ENCODE results near the gene TYROBP.
"Not testable (repeated sequence)": the region's sequence is repeated elsewhere in the genome, so short reads cannot be mapped to it uniquely, and the experiment has no call there.

The TYROBP gene

DNA sequence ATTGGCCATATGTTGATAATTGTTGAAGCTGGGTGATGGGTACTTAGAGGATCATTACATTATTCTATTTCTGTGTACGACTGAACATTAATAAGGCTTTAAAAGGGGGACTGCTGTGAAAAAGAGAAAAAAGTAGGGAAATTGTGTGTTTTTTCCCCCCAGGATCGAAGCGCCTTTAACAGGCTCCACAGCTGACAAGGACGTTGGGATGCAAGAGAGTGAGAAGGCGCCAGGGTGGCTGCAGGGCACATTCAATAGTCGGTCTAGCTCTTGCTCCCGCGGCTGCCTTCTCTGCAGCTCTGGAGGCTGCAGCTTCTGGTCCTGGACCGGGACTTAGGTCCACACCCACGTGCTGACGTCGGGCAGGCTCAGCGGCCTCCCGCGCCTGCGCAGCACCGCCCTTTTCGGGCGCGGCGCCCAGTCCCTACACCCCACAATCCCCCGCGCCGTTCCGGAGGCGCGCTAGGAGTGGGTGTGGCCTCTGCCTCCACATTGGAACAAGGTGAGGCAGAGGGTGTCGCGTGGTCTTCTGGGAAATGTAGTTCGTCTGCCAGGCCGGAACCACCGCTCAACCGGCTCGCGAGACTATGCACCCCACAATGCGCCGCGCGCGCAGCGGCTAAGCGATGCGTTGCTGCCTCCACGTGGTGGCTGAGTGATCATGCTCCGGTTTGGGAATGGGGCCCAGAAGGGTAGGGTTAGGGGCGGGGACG is 23.2 kb upstream of the TYROBP start:
- peak; percentile 100 for DNase-seq

DNA sequence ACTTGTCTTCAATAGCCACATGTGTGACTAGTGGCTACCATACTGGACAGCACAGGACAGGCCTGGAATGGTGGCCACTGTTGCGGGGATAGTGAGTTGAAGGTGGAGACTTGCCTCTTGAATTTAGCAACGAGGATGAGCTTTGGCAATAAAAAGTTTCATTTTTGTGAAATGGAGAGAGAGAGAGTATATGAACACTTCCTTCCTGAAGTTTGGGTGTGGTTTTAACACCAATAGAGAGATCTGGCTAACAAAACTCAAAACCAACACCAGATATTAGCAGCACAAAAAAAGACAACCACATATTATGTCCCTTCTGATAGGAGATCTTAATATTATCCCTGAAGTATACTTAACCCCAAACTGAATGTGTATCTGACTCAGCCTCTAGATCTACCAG is 21.8 kb upstream of the TYROBP start:
- DNase-seq, result peak; percentile 75

DNA sequence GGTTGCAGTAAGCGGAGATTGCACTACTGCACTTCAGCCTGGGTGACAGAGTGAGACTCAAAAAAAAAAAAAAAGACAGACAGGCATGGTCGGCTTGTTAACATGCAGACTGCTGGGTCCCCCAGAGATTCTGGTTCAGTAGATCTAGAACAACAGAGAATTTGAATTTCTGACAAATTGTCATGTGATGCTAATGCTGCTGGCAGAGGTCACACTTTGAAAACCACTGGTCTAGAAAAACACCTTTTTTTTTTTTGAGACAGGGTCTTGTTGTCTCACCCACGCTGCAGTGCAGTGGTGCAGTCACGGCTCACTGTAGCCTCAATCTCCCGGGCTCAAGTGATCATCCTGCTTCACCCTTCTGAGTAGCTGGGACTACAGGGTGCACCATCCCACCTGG is 20.4 kb upstream of the TYROBP start:
- peak; percentile 29 for DNase-seq

DNA sequence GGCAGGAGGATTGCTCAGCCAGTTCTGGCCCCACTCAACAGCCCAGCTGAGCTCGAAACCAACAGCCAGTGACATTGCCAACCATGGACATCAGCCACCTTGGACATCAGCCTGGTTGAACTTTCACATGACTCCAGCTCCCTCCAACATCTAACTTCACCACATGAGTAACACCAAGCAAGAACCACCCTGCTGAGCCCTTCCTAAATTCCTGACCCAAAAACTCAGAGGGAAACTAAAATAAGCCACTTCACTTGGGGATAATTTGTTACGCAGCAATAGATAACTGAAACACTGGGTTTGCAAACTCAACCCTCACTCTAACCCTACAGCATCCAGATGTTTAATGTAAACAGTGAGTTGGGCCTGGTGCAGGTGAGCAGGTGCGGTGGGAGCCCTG is 17.4 kb upstream of the TYROBP start:
- DNase-seq, result no peak

- DNase-seq, result no peak
Measured at GRCh38 chr19:35921012-35921411, 12.9 kb upstream of the TYROBP start.

DNA sequence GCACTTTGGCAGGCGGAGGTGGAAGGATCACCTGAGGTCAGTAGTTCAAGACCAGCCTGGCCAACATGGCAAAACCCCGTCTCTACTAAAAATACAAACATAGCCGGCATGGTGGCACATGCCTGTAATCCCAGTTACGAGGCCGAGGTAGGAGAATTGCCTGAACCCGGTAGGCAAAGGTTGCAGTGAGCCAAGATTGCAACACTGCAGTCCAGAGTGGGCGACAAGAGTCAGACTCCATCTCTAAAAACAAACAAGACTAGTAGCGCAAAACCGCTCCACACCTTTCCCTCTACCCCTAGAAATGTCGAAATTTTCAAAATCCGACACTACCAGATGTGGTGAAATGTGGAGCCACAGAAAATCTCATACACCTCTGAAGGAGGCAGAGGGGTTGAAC is 11.2 kb upstream of the TYROBP start:
- DNase-seq, result no peak

- DNase-seq, result no peak
Measured at GRCh38 chr19:35915443-35915842, 7.3 kb upstream of the TYROBP start.

- no peak for DNase-seq
Measured at GRCh38 chr19:35913589-35913988, 5.5 kb upstream of the TYROBP start.

DNA sequence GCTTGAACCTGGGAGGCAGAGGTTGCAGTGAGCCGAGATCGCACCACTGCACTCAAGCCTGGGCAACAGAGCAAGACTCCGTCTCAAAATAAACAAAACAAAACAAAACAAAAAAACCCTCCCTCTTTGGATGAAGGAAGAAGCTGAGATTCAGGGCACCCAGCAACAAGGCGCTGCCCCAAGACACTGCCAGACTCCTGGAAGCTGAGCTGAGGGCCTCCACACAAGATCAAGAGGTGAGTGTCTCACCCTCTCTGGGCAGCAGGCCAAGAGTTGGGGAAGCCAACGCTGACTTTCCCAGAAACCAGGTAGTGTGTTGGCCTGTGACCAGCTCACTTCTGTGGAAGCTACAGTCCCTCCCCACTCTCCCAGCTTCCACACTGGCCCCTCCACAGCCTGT is 3.7 kb upstream of the TYROBP start:
- DNase-seq, result peak; percentile 42

GRCh38 chr19:35911173-35911572 is 3.1 kb upstream of the TYROBP start:
- no peak for DNase-seq

DNA sequence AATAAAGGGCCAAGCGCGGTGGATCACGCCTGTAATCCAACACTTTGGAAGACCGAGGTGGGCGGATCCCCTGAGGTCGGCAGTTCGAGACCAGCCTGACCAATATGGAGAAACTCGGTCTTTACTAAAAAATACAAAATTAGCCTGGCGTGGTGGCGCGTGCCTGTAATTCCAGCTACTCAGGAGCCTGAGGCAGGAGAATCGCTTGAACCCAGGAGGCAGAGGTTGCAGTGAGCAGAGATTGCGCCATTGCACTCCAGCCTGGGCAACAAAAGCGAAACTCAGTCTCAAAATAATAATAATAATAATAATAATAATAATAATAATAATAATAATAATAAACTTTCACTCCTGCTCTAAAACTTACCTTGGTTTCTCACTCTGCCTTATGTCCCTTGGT is 2.3 kb upstream of the TYROBP start:
- not testable (repeated sequence) for DNase-seq

- DNase-seq, result no peak
Measured at GRCh38 chr19:35909684-35910035, 1.6 kb upstream of the TYROBP start.

GRCh38 chr19:35908973-35909683 is 1.0 kb upstream of the TYROBP start:
- DNase-seq, result peak; percentile 41

DNA sequence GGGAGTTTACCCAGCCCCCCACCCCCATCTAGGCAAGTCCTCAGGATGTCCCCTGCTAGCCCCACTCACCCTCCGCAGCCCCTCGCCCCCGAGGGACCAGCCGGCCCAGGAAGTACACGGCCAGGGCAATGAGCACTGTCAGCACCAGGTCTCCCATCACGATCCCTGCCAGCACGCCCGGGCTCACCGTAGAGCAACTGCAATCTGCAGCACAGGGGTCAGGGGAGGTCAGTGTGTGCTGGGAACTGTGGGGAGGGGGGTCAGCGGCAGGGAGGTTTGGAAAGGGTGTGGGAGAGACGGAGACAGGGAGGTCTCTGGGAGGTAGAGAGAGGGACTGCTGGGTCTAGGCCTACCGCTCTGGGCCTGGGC is 734 bp downstream of the TYROBP start:
- no peak for DNase-seq

GRCh38 chr19:35905178-35905727 is 2.8 kb downstream of the TYROBP start:
- no peak for DNase-seq

DNA sequence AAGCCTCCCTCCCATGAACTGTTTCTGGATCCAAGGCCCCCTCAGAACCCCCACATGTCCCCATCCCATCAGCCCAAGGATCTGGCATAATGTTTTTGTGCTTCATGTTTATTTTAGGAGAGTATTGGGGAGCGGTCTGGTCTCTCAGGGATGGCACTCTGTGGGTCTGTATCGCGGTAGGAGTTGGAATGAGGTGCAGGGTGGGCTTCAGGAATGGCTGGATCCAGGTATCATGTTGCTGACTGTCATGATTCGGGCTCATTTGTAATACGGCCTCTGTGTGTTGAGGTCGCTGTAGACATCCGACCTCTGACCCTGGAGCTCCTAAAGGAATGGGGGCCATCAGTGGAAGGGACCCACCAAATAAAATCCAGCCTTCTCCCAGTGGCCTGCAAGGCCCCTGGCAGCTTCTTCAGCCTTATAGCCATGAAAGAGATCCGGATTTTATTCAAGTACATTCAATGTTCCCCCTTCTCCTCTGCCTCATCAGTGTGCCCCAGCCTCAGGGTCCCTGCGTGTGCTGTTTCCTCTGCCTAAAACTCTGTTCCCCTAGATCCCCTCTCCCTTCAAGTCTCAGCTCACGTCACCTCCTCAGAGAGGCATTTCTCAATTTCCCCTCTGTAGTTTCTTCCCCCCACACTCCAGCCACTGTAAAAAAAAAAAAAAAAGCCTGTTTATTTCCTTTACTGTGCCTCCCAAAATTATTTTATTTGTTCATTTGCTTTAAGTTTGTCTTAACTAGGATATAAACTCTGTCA is 3.6 kb downstream of the TYROBP start:
- DNase-seq, result no peak

DNA sequence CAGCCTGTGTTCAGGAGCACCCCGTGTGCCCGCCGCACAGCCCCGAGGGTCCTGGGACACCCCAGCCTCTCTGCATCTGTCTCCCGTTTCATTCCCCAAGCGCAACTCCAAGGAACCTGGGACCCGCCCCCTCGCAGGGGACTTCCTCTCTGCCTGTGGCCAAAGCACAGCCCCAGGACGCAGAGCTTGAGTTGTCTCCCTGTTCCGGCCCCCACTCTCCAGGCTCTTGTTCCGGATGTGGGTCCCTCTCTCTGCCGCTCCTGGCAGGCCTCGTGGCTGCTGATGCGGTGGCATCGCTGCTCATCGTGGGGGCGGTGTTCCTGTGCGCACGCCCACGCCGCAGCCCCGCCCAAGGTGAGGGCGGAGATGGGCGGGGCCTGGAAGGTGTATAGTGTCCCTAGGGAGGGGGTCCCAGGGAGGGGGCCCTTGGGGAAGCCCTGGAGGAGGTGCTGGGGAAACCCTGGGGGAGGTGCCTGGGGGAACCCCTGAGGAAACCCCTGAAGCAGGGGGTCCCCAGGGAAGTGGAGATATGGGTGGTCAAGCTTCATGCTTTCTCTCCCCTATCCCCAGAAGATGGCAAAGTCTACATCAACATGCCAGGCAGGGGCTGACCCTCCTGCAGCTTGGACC is 4.4 kb downstream of the TYROBP start:
- DNase-seq, result peak; percentile 90

GRCh38 chr19:35902870-35903475 is 5.1 kb downstream of the TYROBP start:
- no peak for DNase-seq

DNA sequence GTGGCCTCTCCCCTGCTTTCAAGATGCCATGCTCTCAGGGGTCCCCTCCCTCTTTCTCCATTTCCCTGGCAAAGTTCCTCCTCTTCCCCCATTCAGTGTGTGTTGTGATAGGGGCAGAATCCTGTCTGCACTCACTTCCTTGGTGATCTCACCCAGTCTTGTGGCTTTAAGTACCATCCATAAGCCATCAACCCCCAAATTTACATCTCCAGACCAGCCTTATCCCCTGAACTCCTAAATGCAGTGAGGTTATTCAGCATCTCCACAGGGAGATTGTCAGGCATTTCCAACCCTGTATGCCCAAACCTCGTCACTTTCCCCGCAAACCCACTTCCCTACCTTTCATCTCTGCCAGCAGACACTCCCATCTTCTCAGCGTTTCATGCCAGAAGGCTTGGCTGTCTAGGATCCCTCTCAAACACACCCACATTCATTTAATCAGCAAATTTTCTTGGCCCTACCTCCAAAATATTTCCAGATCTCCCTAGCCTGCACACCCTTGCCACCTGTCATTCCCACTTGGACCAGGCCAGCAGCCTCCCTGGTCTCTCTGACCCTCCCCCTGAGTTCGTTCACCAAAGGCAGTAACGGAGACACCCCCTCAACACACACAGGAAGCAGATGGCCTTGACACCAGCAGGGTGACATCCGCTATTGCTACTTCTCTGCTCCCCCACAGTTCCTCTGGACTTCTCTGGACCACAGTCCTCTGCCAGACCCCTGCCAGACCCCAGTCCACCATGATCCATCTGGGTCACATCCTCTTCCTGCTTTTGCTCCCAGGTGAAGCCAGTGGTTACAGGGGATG is 6.0 kb downstream of the TYROBP start, which contains the start of gene HCST:
HCST (plus strand) TSS at position 676 of the 808 bp plus-strand sequence; CDS start at position 741, 65 bp downstream.
- DNase-seq, result peak; percentile 44

DNA sequence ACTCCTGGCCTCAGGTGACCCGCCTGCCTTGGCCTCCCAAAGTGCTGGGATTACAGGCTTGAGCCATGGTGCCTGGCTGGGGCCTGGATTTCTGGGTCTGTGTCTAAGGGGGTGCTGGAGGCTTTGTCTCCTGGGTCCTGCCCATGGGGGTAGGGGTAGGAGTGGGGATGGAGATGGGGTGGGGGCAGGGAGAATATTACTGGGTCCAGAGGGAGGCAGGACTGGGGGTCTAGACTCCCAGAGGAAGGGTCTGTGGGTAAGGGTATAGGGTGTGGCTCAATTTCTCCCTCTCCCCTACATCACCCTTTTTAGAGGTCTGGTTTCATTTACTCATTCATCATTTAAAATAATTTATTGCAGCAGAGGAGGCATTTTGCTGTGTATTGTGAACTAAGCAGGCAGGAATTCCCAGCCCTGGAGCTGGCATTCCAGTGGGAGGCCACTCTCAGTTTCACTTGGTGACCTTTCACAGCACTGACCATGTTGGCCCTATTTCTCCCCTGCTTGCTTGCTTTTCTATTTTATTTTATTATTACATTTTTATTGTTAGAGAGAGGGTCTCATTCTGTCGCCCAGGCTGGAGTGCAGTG is 6.9 kb downstream of the TYROBP start:
- no peak for DNase-seq

DNA sequence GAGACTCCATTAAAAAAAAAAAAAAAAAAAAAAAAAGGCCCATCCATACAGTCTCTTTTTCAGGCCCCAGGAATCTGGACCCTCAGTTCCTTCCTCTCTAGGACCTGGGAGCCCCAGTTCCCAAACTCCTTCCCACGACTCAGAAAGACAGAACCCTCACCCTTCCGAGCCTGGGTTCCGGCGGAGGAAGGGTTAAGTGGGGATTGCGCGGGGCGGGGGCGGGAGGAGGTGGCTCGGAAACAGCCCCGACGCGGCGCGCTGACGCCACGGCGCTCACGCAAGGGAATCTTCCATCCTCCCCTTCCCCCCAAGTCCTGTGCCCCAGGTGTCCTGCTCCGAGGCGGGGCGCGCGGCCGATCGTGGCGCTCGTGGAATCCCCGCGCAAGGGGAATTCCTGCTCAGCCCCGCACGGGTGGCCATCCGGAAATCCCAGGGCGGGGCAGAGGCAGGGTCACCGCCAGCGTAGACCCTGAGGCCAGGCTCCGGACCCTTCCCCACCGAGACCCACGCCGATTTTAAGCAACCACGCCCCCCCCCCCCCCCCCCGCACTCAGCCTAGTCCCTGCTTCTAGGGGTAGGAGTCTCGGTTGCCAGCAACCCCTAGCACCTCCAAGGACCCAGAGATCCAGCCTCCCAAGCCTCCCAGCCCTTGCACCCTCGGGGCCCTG is 8.4 kb downstream of the TYROBP start:
- peak; percentile 83 for DNase-seq

Measured in CD4-positive, alpha-beta T cell treated with Interleukin-4 for 4 hours (primary cell).